GDM1 (cell line): ENCODE data around the gene ANO6.
"Not testable (repeated sequence)": the region's sequence is repeated elsewhere in the genome, so short reads cannot be mapped to it uniquely, and the experiment has no call there.

ENCODE experiments used
- DNase-seq: peaks from one replicate; lab custom pipeline; 2025; lab: John Stamatoyannopoulos, UW

ANO6 gene

GRCh38 chr12:45213107-45213506, 2.8 kb upstream of the ANO6 start:
- DNase-seq, result no peak

GRCh38 chr12:45214071-45214470, 1.8 kb upstream of the ANO6 start:
- no peak for DNase-seq

- no peak for DNase-seq
Observed at GRCh38 chr12:45214749-45215418, 1.0 kb upstream of the ANO6 start.

DNA sequence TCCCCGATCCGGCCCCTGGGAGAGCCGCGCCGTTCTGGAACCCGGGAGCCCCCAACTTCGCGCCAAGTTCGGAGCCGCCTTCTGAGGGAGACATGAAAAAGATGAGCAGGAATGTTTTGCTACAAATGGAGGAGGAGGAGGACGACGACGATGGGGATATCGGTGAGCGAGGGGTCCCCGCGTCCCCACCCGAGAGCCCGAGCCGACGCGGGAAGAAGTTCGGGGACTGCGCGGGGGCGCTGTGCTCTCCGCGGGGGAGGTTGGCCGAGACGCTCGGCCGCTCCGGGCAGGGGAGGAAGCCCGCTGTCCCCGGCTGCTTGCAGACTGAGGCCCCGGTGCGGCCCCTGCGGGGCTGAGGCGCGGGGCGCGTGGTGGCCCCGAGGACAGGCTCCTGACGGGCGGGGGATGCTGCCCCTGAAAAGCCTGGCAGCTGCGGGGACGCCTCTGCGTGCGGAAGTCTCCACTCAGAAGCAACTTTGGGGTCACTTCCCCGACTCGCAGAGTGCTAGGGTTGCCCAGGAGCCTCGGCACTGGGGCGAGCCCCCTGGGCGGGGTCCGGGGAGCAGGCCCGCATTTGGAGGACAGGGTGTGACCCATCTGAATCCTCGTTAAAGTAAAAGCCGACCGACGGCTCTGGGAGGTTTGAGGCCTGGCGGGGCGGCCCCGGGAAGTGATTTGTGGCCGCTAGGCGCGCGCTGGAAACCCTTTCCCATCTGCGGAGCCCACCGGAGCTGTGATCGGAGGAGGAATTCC, 511 bp downstream of the ANO6 start:
- peak; percentile 41 for DNase-seq

DNA sequence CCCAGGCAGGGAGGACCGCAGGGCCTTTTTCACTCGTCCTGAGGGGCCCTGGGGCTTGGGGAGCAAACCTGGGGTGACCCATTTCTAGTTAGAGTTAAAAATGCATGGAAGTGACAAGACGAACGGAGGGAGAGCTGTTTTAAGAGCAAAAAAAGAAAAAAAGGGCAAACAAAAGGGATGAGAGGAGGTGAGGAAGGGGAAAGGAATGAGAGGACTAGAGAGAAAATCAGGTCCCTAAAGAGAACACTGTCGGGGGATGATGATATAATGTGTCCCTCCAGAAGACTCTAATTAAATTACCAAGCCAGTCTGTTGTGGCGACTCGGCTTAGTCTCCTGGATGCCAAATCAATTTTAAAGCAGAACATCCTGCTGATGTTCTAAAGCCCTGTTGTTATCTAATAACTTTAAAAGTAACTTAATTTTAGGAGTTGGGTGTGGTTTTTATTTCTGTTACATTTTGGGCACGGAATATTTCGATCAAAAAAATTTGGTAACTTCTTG, 1.1 kb downstream of the ANO6 start:
- DNase-seq, result no peak

- DNase-seq, result no peak
Observed at GRCh38 chr12:45217846-45218245, 2.0 kb downstream of the ANO6 start.

- DNase-seq, result no peak
Observed at GRCh38 chr12:45219621-45220020, 3.7 kb downstream of the ANO6 start.

DNA sequence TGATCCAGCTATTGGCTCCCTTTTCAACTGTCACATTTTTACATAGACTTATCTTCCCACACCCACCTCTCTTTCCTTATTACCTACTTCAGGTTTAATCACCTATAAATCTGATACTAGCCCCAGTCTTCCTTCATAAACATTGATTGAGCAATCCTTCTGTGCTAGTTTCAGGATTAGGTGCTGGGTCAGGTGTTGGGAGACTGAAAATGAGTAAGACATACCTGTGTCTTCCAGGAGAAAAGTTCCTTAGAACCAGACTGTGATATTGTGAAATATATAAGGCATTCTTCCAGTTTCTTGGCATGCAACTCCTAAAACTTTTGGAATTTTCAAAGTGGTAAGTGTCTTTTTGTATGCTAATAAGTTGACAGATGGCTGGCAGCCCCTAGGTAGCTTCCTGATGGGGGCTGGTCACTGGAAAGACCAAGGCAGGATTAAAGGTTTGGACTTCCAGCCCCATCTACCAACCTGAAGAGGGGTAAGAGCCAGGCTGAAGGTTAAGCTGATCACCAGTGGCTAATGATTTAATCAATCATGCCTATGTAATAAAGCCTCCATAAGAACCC, 4.6 kb downstream of the ANO6 start:
- no peak for DNase-seq

GRCh38 chr12:45220969-45221368, 5.1 kb downstream of the ANO6 start:
- no peak for DNase-seq

DNA sequence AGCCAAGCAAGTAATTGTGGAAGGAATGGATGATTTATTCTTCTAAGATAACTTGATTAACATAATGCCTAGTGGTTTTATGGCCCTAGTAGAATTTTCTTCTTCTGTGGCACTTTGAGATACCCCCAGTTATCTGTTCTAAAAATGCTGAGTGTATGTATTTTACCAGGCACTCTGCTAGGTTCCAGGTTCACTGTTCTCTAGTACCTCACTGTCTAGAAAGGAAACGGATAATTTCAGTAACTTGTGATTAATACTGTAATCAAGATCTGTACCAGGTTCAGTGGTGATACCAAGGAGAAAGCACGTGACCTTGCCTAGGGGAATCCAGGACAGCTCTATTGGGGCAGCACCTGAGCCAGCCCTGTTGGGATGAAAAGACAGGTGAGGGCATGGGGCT, 8.0 kb downstream of the ANO6 start:
- DNase-seq, result no peak

- DNase-seq, result no peak
Observed at GRCh38 chr12:45224311-45224710, 8.4 kb downstream of the ANO6 start.

DNA sequence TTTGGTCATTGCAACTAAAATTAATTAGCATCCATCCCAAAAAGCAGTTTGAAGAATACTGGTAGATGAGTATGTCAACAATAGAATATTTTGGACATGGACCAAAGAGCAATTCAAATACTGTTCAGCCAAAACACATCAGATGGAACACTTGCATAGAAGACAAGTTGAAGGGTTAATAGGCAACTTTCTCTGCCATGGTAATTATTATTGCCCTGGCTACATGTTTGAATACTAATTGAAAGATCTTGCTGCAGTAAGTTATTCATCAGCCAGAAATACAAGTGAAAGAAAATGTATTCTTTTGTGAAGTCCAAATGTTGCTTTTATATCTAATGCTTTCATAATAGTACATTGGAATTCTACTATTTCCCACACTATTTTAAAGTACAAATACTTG, 10.1 kb downstream of the ANO6 start:
- DNase-seq, result no peak

- no peak for DNase-seq
Observed at GRCh38 chr12:45227316-45228067, 11.6 kb downstream of the ANO6 start.

DNA sequence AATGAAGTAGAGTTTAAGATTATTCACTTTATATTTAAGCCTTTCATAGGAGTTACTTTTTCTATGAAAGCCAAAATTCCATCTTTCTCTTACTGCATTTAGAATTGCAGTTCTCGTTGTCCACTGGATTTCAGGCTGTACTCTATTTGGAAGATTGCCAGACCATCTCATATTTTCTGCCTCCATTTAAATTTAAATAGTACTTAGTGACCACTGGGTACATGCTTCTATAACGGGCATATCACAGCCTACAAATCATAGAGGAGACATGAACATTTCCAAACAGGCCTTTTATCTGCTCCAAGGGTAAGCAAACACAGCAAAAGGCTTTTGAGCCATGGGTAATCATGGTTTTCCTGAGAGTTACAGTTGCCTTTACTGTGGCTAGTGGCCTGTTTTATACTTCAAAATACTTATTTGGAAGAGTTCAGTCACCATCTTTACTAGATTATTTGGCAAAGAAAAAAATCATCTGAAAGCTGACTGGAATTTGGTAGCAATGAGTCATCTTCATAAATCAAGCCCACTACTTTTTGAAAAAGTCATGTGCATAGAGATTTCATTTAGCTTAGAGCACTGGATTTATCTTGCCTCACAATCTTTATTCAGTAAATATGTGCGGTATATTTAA, 15.7 kb downstream of the ANO6 start:
- no peak for DNase-seq

GRCh38 chr12:45232146-45232755, 16.4 kb downstream of the ANO6 start:
- DNase-seq, result no peak

DNA sequence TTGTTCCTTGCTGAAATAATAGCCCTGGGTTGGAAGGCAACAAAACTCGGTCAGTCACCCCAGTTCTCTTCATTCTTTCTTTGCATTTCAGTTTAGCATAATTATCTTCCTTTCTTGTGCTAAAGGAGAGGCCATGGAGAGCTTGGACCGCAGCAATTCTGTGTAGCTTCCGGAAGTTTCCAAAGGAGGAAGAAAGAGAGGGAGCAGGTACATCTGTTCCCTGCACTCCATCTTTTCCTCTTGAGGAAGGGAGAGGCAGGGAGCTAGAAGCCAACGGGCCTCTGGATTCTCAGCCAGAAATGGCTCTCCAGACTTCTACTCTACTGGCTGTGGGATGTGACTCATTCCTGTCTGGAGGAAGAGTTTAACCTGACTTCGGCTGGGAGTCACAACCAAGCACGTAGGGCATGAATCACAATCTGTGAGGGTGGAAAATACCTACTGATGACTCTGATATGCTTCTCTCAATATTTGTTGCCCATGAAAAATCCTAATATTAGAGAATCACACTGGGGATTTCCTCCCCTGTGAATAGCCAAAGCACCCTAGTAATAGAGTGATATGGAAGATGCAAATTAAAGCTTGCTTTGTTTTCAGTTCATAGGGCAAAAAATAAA, 17.0 kb downstream of the ANO6 start:
- no peak for DNase-seq

DNA sequence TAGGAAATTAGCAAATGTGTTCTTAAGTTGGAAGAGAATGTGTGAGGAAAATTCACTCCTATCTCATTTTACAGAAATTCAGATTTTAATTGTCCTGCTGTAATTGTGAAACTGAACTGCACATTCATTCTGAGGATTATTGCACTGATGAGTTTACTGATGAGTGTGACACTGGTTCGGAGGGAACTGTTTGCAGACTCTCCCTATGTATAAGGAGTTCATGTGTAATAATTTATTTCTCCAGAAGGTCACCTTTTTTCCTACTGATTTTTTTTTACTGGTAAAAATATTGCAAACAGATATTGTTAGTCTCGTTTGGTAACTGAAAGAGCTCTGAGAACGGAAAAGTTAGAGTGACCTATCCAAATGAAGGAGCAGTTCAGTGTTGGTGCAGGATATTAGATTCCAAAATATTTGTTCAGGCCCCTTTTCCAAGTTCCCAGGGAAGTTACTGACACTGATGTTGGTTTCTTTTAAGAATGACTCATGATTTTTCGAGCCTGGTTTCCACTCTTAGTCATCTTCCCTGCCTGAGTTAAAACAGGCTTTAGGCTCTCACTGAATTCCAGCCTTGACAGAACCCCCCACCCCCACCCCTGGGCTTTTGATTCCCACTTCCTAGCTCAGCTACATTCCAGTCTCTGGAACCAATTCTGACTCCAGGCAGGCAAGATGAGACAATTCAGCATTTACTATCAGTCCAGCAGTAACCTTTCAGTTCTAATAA, 18.4 kb downstream of the ANO6 start:
- no peak for DNase-seq

- no peak for DNase-seq
Observed at GRCh38 chr12:45235087-45236025, 19.5 kb downstream of the ANO6 start.

DNA sequence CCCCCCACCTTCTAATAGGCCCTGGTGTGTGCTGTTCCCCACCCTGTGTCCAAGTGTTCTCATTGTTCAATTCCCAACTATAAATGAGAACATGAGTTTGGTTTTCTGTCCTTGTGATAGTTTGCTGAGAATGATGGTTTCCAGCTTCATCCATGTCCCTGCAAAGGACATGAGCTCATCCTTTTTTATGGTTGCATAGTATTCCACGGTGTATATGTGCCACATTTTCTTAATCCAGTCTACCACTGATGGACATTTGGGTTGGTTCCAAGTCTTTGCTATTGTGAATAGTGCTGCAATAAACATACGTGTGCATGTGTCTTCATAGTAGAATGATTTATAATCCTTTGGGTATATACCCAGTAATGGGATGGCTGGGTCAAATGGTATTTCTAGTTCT, 20.5 kb downstream of the ANO6 start:
- DNase-seq, result not testable (repeated sequence)
